Cardiac muscle cell (in vitro differentiated cells and primary cell): ENCODE results near the gene ACBD4. TPM values are rescaled to one million over a fixed set of nuclear protein-coding genes. Genes with fewer than 3 reads are reported as not detected.
A peak's percentile ranks its signal among the peaks of the same experiment; 100 is the strongest.

Experiments
- DNase-seq, 2 donors: peaks; one replicate each; pipeline versions ENCODE4 v3.0.0 to v3.0.0-alpha.2; 2010 to 2017; ENCODE audit warnings: low read depth in 1 of 2, low spot score in 1 of 2
- H3K27ac ChIP-seq: fragments of 200-600 bp; sonication (generic); 2 replicates; pipeline ENCODE4 v1.5.1; 2016
- H3K27me3 ChIP-seq: fragments of 200-600 bp; sonication (generic); 2 replicates; pipeline ENCODE4 v1.6.0; 2016; ENCODE audit warnings: control low read depth
- H3K36me3 ChIP-seq: fragments of 200-600 bp; sonication (generic); 2 replicates; pipeline ENCODE4 v1.5.1; 2016; ENCODE audit warnings: control low read depth
- H3K4me1 ChIP-seq: fragments of 200-600 bp; sonication (generic); 2 replicates; pipeline ENCODE4 v1.8.1; 2017; ENCODE audit warnings: low read depth, mild to moderate bottlenecking, mixed run types
- H3K4me3 ChIP-seq: fragments of 200-600 bp; sonication (generic); 2 replicates; pipeline ENCODE4 v1.5.1; 2016; ENCODE audit warnings: mild to moderate bottlenecking
- H3K9me3 ChIP-seq: fragments of 200-600 bp; sonication (generic); 2 replicates; pipeline ENCODE4 v1.5.1; 2017; ENCODE audit warnings: low read depth, mild to moderate bottlenecking, control low read depth
- CTCF ChIP-seq: IDR thresholded peaks from 2 replicates; pipeline ENCODE4 v1.5.1; 2012; ENCODE audit warnings: low read depth, mild to moderate bottlenecking, low read length
- polyA plus RNA-seq: library from polyadenylated mRNA; unstranded; fragments of >200 nt; fragmentation: Nextera tagmentation; extraction: Ambion mirVana; gene quantifications from 2 replicates; pipeline ENCODE4 v1.2.1, GENCODE V29; 2016
- total RNA-seq: library from RNA; depleted of rRNA; stranded (reverse); fragments of >200 nt; gene quantifications from 2 replicates; pipeline ENCODE4 v1.2.3, GENCODE V29; 2016

The ACBD4 gene
- total and polyA plus RNA-seq, 2 experiments from 2014 or later, result 20.5 to 29.3 TPM

GRCh38 chr17:45104907-45105624 is 30.4 kb upstream of the ACBD4 start:
- TF ChIP-seq CTCF, result no peak
- H3K36me3 ChIP-seq, result peaks cover 47% of the 10 kb centered on the region
- no peaks in the 10 kb centered on the region for H3K4me1 ChIP-seq
- H3K9me3 ChIP-seq, result no peaks in the 10 kb centered on the region
- H3K27ac ChIP-seq, result no peak overlapping the region
- no peak for DNase-seq
- no peaks in the 10 kb centered on the region for H3K27me3 ChIP-seq
- no peak overlapping the region for H3K4me3 ChIP-seq

- peaks cover 47% of the 10 kb centered on the region for H3K36me3 ChIP-seq
Observed at GRCh38 chr17:45106096-45106495, 29.4 kb upstream of the ACBD4 start.

GRCh38 chr17:45106582-45106981 is 28.9 kb upstream of the ACBD4 start:
- DNase-seq, result no peak
- H3K4me3 ChIP-seq, result no peak overlapping the region
- H3K27ac ChIP-seq, result no peak overlapping the region
- no peaks in the 10 kb centered on the region for H3K4me1 ChIP-seq
- TF ChIP-seq CTCF, result no peak
- no peaks in the 10 kb centered on the region for H3K27me3 ChIP-seq
- H3K9me3 ChIP-seq, result no peaks in the 10 kb centered on the region
- H3K36me3 ChIP-seq, result peaks cover 47% of the 10 kb centered on the region

More at GRCh38 chr17:45106096-45106495, 29.4 kb upstream of the ACBD4 start:
- no peaks in the 10 kb centered on the region for H3K4me1 ChIP-seq
- H3K27ac ChIP-seq, result no peak overlapping the region
- DNase-seq, result no peak
- no peak overlapping the region for H3K4me3 ChIP-seq
- no peaks in the 10 kb centered on the region for H3K9me3 ChIP-seq
- H3K27me3 ChIP-seq, result no peaks in the 10 kb centered on the region
- no peak for TF ChIP-seq CTCF

GRCh38 chr17:45107293-45108010 is 28.0 kb upstream of the ACBD4 start:
- no peaks in the 10 kb centered on the region for H3K27me3 ChIP-seq
- no peak for DNase-seq
- H3K4me3 ChIP-seq, result no peak overlapping the region
- peaks cover 41% of the 10 kb centered on the region for H3K36me3 ChIP-seq
- TF ChIP-seq CTCF, result no peak
- no peaks in the 10 kb centered on the region for H3K9me3 ChIP-seq
- H3K4me1 ChIP-seq, result no peaks in the 10 kb centered on the region
- H3K27ac ChIP-seq, result peak overlapping the region; percentile 64

GRCh38 chr17:45108051-45108450 is 27.4 kb upstream of the ACBD4 start:
- Histone ChIP-seq H3K4me1 (no peaks in the 10 kb centered on the region), H3K27me3 (no peaks in the 10 kb centered on the region), H3K4me3 (no peak overlapping the region), H3K9me3 (no peaks in the 10 kb centered on the region), H3K36me3 (peaks cover 36% of the 10 kb centered on the region), H3K27ac (peak overlapping the region; percentile 64)
- TF ChIP-seq CTCF, result no peak
- DNase-seq, result no peak
